ENCODE data around the gene RFPL3. TPM values are rescaled to one million over a fixed set of nuclear protein-coding genes. Genes with fewer than 3 reads are reported as not detected.
A peak's percentile ranks its signal among the peaks of the same experiment; 100 is the strongest.

RFPL3 gene
- total and polyA plus RNA-seq, 5 experiments from 2014 or later, result not detected

DNA sequence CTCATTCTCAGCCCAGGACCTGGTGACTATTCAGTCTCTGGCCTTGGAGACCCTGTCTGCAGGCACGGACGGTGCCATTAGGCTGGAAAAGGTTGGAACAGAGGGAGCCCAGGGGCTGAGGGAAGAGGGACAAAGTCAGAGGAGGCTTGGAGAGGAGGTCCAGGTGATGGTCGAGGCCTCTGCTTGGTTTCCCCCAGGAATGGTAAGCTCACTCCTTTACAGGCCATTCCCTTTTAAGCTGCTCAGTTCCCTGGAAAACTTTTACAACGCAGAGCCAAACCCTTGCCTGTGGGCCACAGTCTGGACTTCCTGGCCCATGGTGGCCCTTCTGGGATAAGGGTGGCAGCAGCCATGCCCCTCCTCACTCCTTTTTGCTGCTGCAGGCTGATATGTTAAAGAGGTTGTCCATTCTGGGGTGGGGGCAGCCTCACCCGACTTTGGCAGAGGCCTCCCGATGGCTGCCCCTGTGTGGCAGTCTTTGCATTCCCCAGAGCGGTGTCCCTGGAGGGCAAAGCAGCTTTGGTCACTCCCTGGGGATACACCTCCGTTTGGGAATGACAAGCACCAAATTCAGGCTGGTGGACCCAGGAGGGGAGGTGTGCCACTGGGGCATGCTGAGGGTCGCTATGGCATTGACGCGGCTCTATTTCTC, 34.0 kb upstream of the RFPL3 start:
- ATAC-seq, result no peak

GRCh38 chr22:32324505-32325415, 32.9 kb upstream of the RFPL3 start:
- H3K4me1 Mint-ChIP-seq, result no peaks in the 10 kb centered on the region
- ATAC-seq (no peak), DNase-seq (peak in 1 of 10 donors; percentile 11)
- peaks cover 0 to under 1% (median 0%) of the 10 kb centered on the region in 9 donors for H3K9me3 Mint-ChIP-seq
- POLR2A ChIA-PET, result no interaction called here
- H3K27me3 Mint-ChIP-seq, result peaks cover 6 to 13% (median 6%) of the 10 kb centered on the region in 5 donors
- H3K4me3 Mint-ChIP-seq, result no peak overlapping the region
- H3K27ac Mint-ChIP-seq, result peak overlapping the region in 1 of 10 donors; percentile 70
- no peaks in the 10 kb centered on the region for H3K36me3 Mint-ChIP-seq

More for the DNA sequence above, 34.0 kb upstream of the RFPL3 start:
- H3K4me1 Mint-ChIP-seq, result peaks cover 0 to 1% (median 0%) of the 10 kb centered on the region in 4 donors
- POLR2A ChIA-PET, result no interaction called here
- peaks cover 0 to 6% (median 0%) of the 10 kb centered on the region in 3 donors for H3K36me3 Mint-ChIP-seq
- no peak overlapping the region for H3K27ac Mint-ChIP-seq
- H3K9me3 Mint-ChIP-seq, result peaks cover 0 to 10% (median 0%) of the 10 kb centered on the region in 9 donors
- no peak overlapping the region for H3K4me3 Mint-ChIP-seq
- H3K27me3 Mint-ChIP-seq, result peaks cover 6 to 20% (median 14%) of the 10 kb centered on the region in 5 donors
- peak in 1 of 10 donors; percentile 13 for DNase-seq

DNA sequence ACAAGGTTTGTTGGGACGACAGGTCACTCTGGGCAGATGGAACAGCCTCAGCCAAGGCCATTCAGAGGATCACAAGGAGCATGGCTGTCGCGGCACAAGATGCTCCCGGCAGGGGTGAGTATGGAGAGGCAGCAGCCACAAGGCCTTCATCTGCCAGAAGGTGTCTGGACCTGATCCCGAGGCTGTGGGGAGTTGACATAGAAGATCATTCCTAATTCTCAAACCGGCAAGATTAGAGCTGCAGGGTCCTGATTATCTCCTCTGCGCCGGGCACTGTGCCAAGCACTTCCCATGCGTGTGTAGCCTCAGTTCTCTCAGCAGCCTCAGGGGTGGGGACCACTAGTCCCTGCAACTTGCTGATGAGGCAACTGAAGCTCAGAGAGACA, 32.3 kb upstream of the RFPL3 start:
- Mint-ChIP-seq H3K9me3 (no peaks in the 10 kb centered on the region), H3K4me3 (no peak overlapping the region), H3K36me3 (no peaks in the 10 kb centered on the region), H3K27me3 (peaks cover 4 to 17% (median 7%) of the 10 kb centered on the region in 5 donors), H3K4me1 (no peaks in the 10 kb centered on the region), H3K27ac (no peak overlapping the region)
- DNase-seq (peak in 1 of 10 donors; percentile 10), ATAC-seq (no peak)
- POLR2A ChIA-PET, result no interaction called here

- no peak overlapping the region for H3K27ac Mint-ChIP-seq
- peak in 1 of 10 donors; percentile 3 for DNase-seq
- no peak overlapping the region for H3K4me3 Mint-ChIP-seq
These were observed 31.8 kb upstream of the RFPL3 start for GRCh38 chr22:32325811-32326237.

DNA sequence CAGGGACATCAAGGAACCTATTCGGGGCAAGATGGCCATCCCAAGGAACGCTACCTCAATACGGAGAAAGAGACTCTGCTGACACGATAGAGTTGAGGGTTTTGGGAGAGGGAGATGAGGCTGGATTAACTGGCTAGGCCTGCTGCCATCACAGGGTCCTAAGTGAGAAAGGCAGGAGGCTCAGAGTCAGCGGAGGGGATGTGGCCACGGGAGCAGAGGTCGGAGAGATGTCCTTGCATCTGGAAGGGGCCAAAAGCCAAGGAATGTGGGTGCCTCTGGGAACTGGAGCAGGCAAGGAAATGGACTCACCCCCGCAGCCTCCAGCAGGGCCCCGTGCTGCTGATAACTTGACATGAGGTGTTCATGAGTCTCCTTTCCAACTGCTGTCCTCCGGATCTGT, 31.0 kb upstream of the RFPL3 start:
- no peaks in the 10 kb centered on the region for H3K36me3 Mint-ChIP-seq
- H3K4me1 Mint-ChIP-seq, result no peaks in the 10 kb centered on the region
- no peaks in the 10 kb centered on the region for H3K9me3 Mint-ChIP-seq
- H3K4me3 Mint-ChIP-seq, result no peak overlapping the region
- H3K27ac Mint-ChIP-seq, result no peak overlapping the region
- ATAC-seq, result no peak
- peaks cover 2 to 22% (median 11%) of the 10 kb centered on the region in 5 donors for H3K27me3 Mint-ChIP-seq
- no peak for DNase-seq
- POLR2A ChIA-PET, result no interaction called here

More at GRCh38 chr22:32325811-32326237, 31.8 kb upstream of the RFPL3 start:
- H3K4me1 Mint-ChIP-seq, result no peaks in the 10 kb centered on the region
- POLR2A ChIA-PET, result no interaction called here
- H3K27me3 Mint-ChIP-seq, result peaks cover 4 to 21% (median 8%) of the 10 kb centered on the region in 5 donors
- ATAC-seq, result no peak
- H3K36me3 Mint-ChIP-seq, result no peaks in the 10 kb centered on the region
- H3K9me3 Mint-ChIP-seq, result no peaks in the 10 kb centered on the region

DNA sequence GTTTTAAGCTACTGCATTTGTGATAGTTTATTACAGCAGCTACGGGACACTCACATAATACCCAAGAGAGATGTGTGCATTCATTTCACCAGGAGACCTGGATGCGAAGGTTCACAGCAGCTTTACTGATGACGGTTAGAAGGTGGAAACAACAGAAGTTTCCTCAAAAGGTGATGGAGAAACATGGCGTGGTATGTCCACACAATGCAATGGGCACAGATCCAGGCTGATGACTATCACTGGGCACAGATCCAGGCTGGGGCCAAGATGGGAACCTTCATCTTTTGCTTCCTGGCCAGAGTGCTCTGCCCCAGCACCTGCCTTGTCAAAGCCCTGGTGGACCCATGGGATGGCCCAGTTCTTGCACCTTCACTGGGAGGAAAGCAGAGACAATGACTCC, 30.6 kb upstream of the RFPL3 start:
- DNase-seq (peak in 1 of 10 donors; percentile 7), ATAC-seq (no peak)
- Mint-ChIP-seq H3K36me3 (no peaks in the 10 kb centered on the region), H3K4me3 (no peak overlapping the region), H3K9me3 (no peaks in the 10 kb centered on the region), H3K27ac (no peak overlapping the region), H3K27me3 (peaks cover under 1 to 20% (median 12%) of the 10 kb centered on the region in 5 donors), H3K4me1 (no peaks in the 10 kb centered on the region)
- POLR2A ChIA-PET, result no interaction called here

DNA sequence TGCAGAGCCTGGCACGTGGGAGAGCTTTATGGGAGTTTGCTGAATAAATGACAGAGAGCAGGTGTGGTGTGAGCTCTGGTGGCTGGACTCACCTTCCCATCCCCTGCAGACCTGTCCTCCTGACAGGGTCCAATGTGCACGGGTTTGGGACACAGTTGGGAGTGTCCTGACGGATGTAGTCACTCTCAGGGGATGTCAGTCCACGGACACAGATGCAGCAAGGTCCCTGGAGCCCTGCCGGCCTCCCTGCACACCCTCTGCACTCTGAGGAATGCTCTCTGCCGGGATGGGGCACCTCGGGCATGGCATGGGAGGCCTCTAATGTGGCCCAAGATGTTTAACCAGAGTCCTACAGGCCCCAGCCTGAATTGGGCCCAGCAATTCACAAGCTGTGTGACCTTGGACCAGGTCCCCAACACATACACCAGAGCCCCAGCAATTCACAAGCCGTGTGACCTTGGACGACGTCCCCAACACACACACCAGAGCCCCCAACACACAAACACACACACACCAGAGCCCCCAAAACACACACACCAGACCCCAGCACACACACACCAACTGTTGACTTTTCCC, 30.0 kb upstream of the RFPL3 start:
- no peaks in the 10 kb centered on the region for H3K36me3 Mint-ChIP-seq
- H3K27me3 Mint-ChIP-seq, result peaks cover 2 to 25% (median 17%) of the 10 kb centered on the region in 5 donors
- no peaks in the 10 kb centered on the region for H3K9me3 Mint-ChIP-seq
- H3K27ac Mint-ChIP-seq, result no peak overlapping the region
- H3K4me3 Mint-ChIP-seq, result no peak overlapping the region
- DNase-seq, result peak in 1 of 10 donors; percentile 9
- no peak for ATAC-seq
- no peaks in the 10 kb centered on the region for H3K4me1 Mint-ChIP-seq
- POLR2A ChIA-PET, result no interaction called here

GRCh38 chr22:32328306-32329201, 29.1 kb upstream of the RFPL3 start:
- no peak overlapping the region for H3K4me3 Mint-ChIP-seq
- peaks cover 6 to 33% (median 22%) of the 10 kb centered on the region in 5 donors for H3K27me3 Mint-ChIP-seq
- H3K4me1 Mint-ChIP-seq, result peaks cover 0 to under 1% (median 0%) of the 10 kb centered on the region in 4 donors
- ATAC-seq (no peak), DNase-seq (peak in 1 of 10 donors; percentile 2)
- H3K9me3 Mint-ChIP-seq, result no peaks in the 10 kb centered on the region
- H3K27ac Mint-ChIP-seq, result no peak overlapping the region
- POLR2A ChIA-PET, result no interaction called here
- no peaks in the 10 kb centered on the region for H3K36me3 Mint-ChIP-seq

- Mint-ChIP-seq H3K4me3 (no peak overlapping the region), H3K27ac (no peak overlapping the region), H3K36me3 (no peaks in the 10 kb centered on the region), H3K27me3 (peaks cover 11 to 39% (median 29%) of the 10 kb centered on the region in 5 donors), H3K9me3 (no peaks in the 10 kb centered on the region), H3K4me1 (peaks cover 0 to 3% (median 0%) of the 10 kb centered on the region in 4 donors)
- no peak for DNase-seq
- POLR2A ChIA-PET, result no interaction called here
- no peak for ATAC-seq
These were observed 28.4 kb upstream of the RFPL3 start for GRCh38 chr22:32329202-32329645.

GRCh38 chr22:32331236-32331917, 26.3 kb upstream of the RFPL3 start:
- H3K4me1 Mint-ChIP-seq, result peaks cover 0 to 3% (median 0%) of the 10 kb centered on the region in 4 donors
- no peak overlapping the region for H3K4me3 Mint-ChIP-seq
- POLR2A ChIA-PET, result no interaction called here
- H3K27me3 Mint-ChIP-seq, result peaks cover 14 to 50% (median 43%) of the 10 kb centered on the region in 5 donors
- ATAC-seq (no peak), DNase-seq (peak in 1 of 10 donors; percentile 6)
- no peaks in the 10 kb centered on the region for H3K9me3 Mint-ChIP-seq
- no peaks in the 10 kb centered on the region for H3K36me3 Mint-ChIP-seq
- H3K27ac Mint-ChIP-seq, result peak overlapping the region in 1 of 10 donors; percentile 1

DNA sequence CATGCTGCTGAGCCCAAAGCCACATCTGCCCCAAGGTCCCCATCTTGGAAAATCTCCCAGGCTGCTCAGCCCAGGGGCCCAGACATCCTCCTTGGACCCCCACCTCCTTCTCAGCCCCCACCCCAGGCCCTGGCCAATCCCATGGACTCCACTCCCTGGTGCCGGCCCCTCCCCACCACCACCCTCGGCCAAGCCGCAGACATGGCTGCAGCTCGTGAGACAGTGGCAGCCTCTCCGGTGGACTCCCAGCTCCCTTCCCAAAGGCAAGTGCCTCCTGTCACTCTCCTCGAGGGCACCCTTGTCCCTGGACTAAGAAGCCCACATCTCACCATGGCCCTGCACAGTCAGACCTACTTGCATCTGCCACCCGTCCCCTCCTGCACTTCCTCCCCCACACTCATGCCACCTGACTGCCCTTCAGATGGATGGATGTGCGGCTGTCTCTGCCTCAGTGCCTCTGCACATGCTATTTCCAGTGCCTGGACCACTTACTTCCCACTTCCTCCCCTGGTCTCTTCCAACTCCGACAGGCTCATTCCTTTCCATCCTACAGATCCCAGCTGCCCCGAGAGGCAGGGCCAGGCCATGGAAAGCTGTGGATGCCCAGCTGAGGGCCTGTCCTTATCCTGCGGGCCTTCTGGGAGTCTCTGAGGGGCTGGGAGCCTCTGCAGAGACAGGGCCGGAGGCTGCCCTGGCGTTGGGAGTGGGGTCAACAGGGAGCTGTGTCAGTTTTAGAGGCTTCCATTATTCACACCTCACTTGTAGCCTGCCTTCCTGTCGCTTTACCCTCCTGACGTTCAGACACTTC, 25.5 kb upstream of the RFPL3 start:
- Mint-ChIP-seq H3K4me1 (peaks cover 0 to 3% (median 0%) of the 10 kb centered on the region in 4 donors), H3K36me3 (no peaks in the 10 kb centered on the region), H3K27me3 (peaks cover 14 to 50% (median 43%) of the 10 kb centered on the region in 5 donors), H3K9me3 (no peaks in the 10 kb centered on the region), H3K4me3 (no peak overlapping the region), H3K27ac (peak overlapping the region in 1 of 10 donors; percentile 75)
- ATAC-seq, result no peak
- peak in 1 of 10 donors; percentile 15 for DNase-seq
- POLR2A ChIA-PET, result no interaction called here

All from naive thymus-derived CD8-positive, alpha-beta T cell (primary cell).